GM18511 (cell line): ENCODE results near the gene GPC5.
"Not testable (repeated sequence)": the region's sequence is repeated elsewhere in the genome, so short reads cannot be mapped to it uniquely, and the experiment has no call there.

ENCODE experiments used
- ATAC-seq: cut with Tn5 transposase; IDR thresholded peaks from one replicate; pipeline ENCODE4 v1.9.1; 2021; ENCODE audit warnings: mild to moderate bottlenecking, moderate library complexity; ENCODE audit not compliant: unreplicated experiment

Gene GPC5

GRCh38 chr13:92415781-92416180 is 1017.4 kb downstream of the GPC5 start:
- no peak for ATAC-seq

GRCh38 chr13:92418818-92419412 is 1020.5 kb downstream of the GPC5 start:
- no peak for ATAC-seq

GRCh38 chr13:92429231-92429630 is 1030.8 kb downstream of the GPC5 start:
- ATAC-seq: no peak

- ATAC-seq: no peak
Observed at GRCh38 chr13:92433386-92433785, 1035.0 kb downstream of the GPC5 start.

GRCh38 chr13:92433963-92434362 is 1035.5 kb downstream of the GPC5 start:
- no peak for ATAC-seq

- no peak for ATAC-seq
Observed at GRCh38 chr13:92436924-92437323, 1038.5 kb downstream of the GPC5 start.

- no peak for ATAC-seq
Observed at GRCh38 chr13:92444244-92444643, 1045.8 kb downstream of the GPC5 start.

- ATAC-seq: no peak
Observed at GRCh38 chr13:92451060-92451459, 1052.6 kb downstream of the GPC5 start.

GRCh38 chr13:92452840-92453239 is 1054.4 kb downstream of the GPC5 start:
- ATAC-seq: no peak

GRCh38 chr13:92459306-92459705 is 1060.9 kb downstream of the GPC5 start:
- no peak for ATAC-seq

- ATAC-seq: no peak
Observed at GRCh38 chr13:92460479-92460878, 1062.1 kb downstream of the GPC5 start.

GRCh38 chr13:92461402-92461801 is 1063.0 kb downstream of the GPC5 start:
- ATAC-seq: no peak

- ATAC-seq: no peak
Observed at GRCh38 chr13:92461831-92462230, 1063.4 kb downstream of the GPC5 start.

- ATAC-seq: no peak
Observed at GRCh38 chr13:92463134-92463533, 1064.7 kb downstream of the GPC5 start.

- ATAC-seq: no peak
Observed at GRCh38 chr13:92473765-92474475, 1075.5 kb downstream of the GPC5 start.

- no peak for ATAC-seq
Observed at GRCh38 chr13:92480387-92480786, 1082.0 kb downstream of the GPC5 start.

GRCh38 chr13:92482790-92483189 is 1084.4 kb downstream of the GPC5 start:
- ATAC-seq: not testable (repeated sequence)

GRCh38 chr13:92483894-92484293 is 1085.5 kb downstream of the GPC5 start:
- ATAC-seq: no peak

GRCh38 chr13:92487238-92487637 is 1088.8 kb downstream of the GPC5 start:
- ATAC-seq: no peak

- ATAC-seq: no peak
Observed at GRCh38 chr13:92488249-92488852, 1089.9 kb downstream of the GPC5 start.

- no peak for ATAC-seq
Observed at GRCh38 chr13:92491839-92492238, 1093.4 kb downstream of the GPC5 start.

- no peak for ATAC-seq
Observed at GRCh38 chr13:92494915-92495314, 1096.5 kb downstream of the GPC5 start.
